ENCODE results near the gene ZFYVE28.

Gene ZFYVE28

DNA sequence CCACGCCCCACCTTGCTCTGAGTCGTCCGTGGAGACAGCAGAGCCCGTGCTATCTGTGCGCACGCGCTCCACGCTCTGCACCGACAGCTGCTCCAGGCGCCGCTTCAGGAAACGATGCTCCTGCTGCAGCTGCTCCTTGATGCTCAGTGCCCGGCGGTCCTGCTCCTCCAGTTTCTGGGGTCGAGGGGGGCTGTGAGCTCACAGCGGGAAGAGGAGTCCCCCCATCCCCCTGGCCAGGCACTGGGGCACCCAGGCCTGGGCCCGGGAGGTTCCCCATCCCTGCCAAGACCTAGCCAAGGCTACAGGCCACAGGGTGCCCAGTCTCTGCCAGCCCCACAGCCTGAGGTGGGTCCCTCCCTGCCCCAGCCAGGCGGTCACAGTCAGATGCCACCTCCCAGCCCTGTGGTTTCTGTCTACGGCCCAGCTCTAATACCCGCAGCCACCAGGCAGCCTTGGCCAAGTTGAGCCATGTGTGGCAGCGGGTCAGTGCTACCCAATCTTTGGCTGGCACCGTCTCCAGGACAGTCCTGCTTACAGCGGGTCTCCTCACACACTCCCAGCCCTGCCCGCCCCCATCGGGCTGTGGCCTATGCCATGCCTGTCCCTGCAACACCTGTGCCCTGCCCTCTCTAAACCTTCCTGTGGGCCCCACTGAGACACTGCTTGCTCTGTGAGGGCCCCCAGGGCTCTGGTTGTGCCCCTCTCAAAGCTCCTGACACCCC is 167.2 kb downstream of the ZFYVE28 start:
- ChIA-PET CTCF (interaction anchor here (0.8 to 1.4 kb wide), 2 partner anchors 11 to 162 kb away, joined by 3 read pairs; partner anchors contain the start of gene MXD4), POLR2A (interaction anchor here (1.1 kb wide), 1 partner anchor 9 kb away, joined by 3 read pairs; the partner anchor contains the start of genes HAUS3 and POLN)
- no peak for DNase-seq (ENCODE audit: extremely low spot score)
- TF ChIP-seq, protein P1, sequence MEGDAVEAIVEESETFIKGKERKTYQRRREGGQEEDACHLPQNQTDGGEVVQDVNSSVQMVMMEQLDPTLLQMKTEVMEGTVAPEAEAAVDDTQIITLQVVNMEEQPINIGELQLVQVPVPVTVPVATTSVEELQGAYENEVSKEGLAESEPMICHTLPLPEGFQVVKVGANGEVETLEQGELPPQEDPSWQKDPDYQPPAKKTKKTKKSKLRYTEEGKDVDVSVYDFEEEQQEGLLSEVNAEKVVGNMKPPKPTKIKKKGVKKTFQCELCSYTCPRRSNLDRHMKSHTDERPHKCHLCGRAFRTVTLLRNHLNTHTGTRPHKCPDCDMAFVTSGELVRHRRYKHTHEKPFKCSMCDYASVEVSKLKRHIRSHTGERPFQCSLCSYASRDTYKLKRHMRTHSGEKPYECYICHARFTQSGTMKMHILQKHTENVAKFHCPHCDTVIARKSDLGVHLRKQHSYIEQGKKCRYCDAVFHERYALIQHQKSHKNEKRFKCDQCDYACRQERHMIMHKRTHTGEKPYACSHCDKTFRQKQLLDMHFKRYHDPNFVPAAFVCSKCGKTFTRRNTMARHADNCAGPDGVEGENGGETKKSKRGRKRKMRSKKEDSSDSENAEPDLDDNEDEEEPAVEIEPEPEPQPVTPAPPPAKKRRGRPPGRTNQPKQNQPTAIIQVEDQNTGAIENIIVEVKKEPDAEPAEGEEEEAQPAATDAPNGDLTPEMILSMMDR (IDR thresholded peaks at IDR 0.05; ENCODE audit: control extremely low read depth, extremely low read depth, low read depth, missing control alignments): no peak

DNA sequence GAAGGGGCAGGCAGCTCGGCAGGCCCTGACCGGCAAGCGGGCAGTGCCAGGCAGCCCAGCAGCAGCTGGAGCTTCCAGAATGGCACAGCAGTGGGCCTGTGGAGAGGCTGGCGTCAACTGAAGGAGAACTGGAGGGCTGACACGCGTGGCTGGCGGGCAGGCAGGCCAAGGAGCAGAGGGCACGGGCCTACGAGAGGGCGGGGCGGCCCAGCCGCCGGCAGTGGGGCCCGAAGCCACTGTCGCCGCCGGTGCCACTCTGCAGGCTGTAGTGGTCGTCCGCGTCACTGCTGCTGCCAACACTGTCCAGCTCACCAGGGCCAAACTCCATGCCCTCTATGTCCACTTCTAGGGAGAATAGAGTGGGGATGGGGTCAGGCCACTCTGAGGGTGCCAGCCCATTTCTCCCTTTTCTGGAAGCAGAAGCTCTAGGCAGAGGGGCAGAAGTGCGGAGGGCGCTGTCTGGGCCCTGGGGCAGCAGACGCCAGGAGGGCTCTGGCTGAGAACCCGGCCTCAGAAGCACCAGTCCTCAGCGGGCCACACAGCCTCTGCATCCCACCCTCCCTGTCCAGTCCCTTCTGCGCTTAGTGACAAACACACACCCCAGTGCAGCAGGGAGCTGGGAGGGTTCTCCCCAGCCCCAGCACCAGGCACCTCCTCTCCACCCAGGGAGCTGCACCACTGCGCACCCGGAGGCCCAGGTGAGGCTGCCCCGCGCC is 167.9 kb downstream of the ZFYVE28 start:
- DNase-seq (ENCODE audit: extremely low spot score): no peak
- CTCF ChIA-PET: interaction anchor here (0.8 to 1.4 kb wide), 3 partner anchors 12 to 212 kb away, joined by 3 read pairs; partner anchors contain the start of gene MXD4

DNA sequence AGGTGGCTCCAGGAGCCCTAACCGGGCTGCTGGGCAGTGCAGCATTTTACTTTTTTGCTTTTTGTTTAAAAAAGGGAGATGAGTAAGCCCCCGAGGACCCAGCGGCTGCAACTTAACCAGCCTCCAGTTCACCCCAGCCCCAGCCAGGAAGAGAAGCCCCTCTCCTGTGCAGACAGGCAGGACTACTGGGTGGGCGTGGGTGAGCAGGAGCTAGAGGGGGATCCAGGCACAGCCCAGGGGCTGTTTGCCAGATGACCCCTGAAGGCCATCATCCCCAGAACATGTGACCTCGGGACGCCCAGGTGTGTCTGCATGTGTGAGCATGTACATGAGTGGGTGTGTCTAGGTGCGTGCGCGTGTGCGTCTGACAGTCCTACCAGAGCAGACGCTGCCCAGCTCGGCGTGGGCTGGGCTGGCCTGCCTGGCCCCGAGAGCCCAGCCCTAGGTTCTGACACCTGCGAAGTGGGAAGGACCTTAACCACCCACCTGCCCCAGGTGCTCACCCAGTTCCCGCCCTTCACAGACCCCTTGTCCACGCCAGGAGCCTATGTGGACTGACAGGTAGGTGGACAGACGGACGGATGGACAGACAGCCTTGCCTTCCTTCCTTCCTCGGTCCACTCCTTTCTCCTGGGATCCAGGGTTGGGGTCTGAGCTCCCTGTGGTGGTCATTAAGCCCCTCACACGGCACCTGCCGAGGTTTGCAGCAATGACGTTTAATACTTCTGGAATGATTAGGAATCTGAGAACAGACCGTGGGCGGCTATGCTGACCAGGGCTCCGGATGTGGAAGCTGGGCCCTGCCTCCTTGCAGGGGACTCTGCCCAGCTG is 168.7 kb downstream of the ZFYVE28 start:
- DNase-seq (ENCODE audit: extremely low spot score): no peak
- CTCF ChIA-PET: interaction anchor here (0.8 to 1.4 kb wide), 4 partner anchors 8 to 212 kb away, joined by 3 read pairs; no protein-coding TSS in a partner anchor
- TF ChIP-seq, protein P1 (IDR thresholded peaks at IDR 0.05; ENCODE audit: control extremely low read depth, extremely low read depth, low read depth, missing control alignments): no peak
- POLR2A ChIA-PET: interaction anchor here (1.9 kb wide), 1 partner anchor 8 kb away, joined by 5 read pairs; no protein-coding TSS in a partner anchor

More for the DNA sequence above, 167.9 kb downstream of the ZFYVE28 start:
- TF ChIP-seq, protein P1 (IDR thresholded peaks at IDR 0.05; ENCODE audit: control extremely low read depth, extremely low read depth, low read depth, missing control alignments): no peak
- POLR2A ChIA-PET: interaction anchor here (1.1 kb wide), 1 partner anchor 8 kb away, joined by 3 read pairs; the partner anchor contains the start of genes HAUS3 and POLN

DNA sequence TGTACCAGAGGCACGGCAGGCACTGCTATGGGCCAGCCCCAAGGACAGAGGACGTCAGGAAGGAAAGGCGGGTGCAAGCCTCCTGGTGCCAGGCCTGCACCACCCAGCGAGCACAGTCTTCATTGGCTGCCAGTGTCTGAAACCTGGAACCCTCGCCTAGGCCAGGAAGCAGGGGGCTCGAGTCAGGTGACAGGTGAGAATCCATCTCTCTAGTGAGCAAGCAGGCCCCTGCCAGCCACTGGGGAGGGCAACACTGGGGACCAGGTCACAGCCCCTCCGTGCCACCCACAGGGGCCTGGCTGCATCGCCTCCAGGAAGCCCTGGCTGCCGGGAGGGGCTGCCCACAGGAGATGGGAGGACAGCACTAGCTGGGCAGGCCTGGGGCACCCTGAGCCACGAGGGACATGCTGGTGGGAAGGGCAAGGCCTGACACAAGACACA is 169.6 kb downstream of the ZFYVE28 start:
- TF ChIP-seq, protein P1 (IDR thresholded peaks at IDR 0.05; ENCODE audit: control extremely low read depth, extremely low read depth, low read depth, missing control alignments): no peak
- CTCF ChIA-PET: interaction anchor here (0.8 to 1.4 kb wide), 2 partner anchors 9 to 213 kb away, joined by 3 read pairs; no protein-coding TSS in a partner anchor
- POLR2A ChIA-PET: interaction anchor here (1.9 kb wide), 1 partner anchor 9 kb away, joined by 5 read pairs; no protein-coding TSS in a partner anchor
- DNase-seq (ENCODE audit: extremely low spot score): no peak

DNA sequence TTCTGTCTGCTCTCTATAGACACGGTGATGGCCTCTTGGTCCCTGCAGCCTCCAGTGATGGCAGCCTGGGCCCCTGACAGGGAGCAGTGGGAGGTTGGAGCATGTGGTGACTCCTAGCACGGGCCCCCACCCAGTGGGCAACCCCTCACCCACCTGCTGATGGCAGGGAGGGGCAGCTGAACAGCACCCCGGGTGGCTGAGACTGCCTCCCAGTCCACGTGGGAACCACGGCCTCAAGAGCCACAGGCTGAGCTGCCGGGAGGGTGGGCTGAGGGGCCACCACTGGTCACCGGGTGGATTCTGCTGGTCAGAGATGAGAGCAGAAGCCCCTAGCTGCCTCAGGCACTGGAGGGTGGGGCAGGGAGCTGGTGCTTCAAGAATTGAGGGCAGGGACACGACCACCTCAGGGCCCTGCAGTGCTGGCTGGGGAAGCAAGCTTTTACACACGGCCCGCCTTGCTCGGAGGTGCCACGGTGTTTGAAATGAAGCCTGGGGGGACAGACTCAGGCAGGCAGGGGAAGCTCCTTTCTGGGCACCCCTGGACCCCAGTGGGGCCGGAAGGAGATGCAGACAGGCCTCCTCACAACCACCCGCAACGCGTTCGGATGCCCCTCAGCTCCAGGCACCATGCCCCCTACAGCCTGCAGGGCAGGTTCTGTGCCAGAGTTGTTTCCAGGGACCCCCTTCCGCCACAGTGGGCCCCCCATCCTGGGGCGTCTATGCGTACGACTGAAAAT is 170.2 kb downstream of the ZFYVE28 start:
- CTCF ChIA-PET: interaction anchor here (0.8 kb wide), 1 partner anchor 10 kb away, joined by 3 read pairs; no protein-coding TSS in a partner anchor
- TF ChIP-seq, protein P1 (IDR thresholded peaks at IDR 0.05; ENCODE audit: control extremely low read depth, extremely low read depth, low read depth, missing control alignments): no peak
- POLR2A ChIA-PET: interaction anchor here (1.9 kb wide), 1 partner anchor 10 kb away, joined by 5 read pairs; no protein-coding TSS in a partner anchor
- DNase-seq (ENCODE audit: extremely low spot score): no peak
